Large intestine (tissue), 3 donors: ENCODE data around the gene GPR32. TPM values are rescaled to one million over a fixed set of nuclear protein-coding genes. Genes with fewer than 3 reads are reported as not detected.

Experiments
- DNase-seq, 2 donors: peaks; one replicate each; pipeline versions ENCODE4 v3.0.0 to v3.0.0-alpha.2; 2013
- H3K27ac ChIP-seq: one replicate; pipeline ENCODE4 v1.5.1; 2013; ENCODE audit warnings: low read length
- H3K27me3 ChIP-seq: 2 replicates; pipeline ENCODE4 v1.6.1; 2013; ENCODE audit warnings: low read length; ENCODE audit not compliant: control insufficient read depth, insufficient read depth
- H3K36me3 ChIP-seq: 2 replicates; pipeline ENCODE4 v1.6.1; 2013; ENCODE audit warnings: low read length; ENCODE audit not compliant: control insufficient read depth, insufficient read depth
- H3K4me1 ChIP-seq: one replicate; pipeline ENCODE4 v1.6.1; 2013; ENCODE audit warnings: low read length; ENCODE audit not compliant: control insufficient read depth, insufficient read depth
- H3K4me3 ChIP-seq: one replicate; pipeline ENCODE4 v1.5.1; 2013; ENCODE audit warnings: low read length
- H3K9me3 ChIP-seq: one replicate; pipeline ENCODE4 v1.6.1; 2013; ENCODE audit warnings: mild to moderate bottlenecking, low read depth, low read length, moderate library complexity; ENCODE audit not compliant: control insufficient read depth
- WGBS: methylation state at CpG from one replicate; pipeline ENCODE4 v1.1.5; 2013; ENCODE audit warnings: low lambda C conversion rate; ENCODE audit not compliant: insufficient coverage; 5-methylcytosine and 5-hydroxymethylcytosine counted together
- polyA plus RNA-seq: library from polyadenylated mRNA; unstranded; fragments of 120-200 nt; gene quantifications from one replicate; pipeline ENCODE4 v1.2.1, GENCODE V29; 2013

The GPR32 gene
- polyA plus RNA-seq, 1 donor: not detected

GRCh38 chr19:50817941-50818858 lies 47.9 kb downstream of the GPR32 start:
- no CpG with 5 or more reads among the region's 52 CpGs for WGBS
- peak; percentile 49 to 65 for DNase-seq
- Histone ChIP-seq H3K9me3 (peaks cover 5% of the 10 kb centered on the region), H3K4me3 (peak overlapping the region; percentile 33), H3K4me1 (peaks cover 24% of the 10 kb centered on the region), H3K27me3 (peaks cover 38% of the 10 kb centered on the region), H3K27ac (no peak overlapping the region), H3K36me3 (no peaks in the 10 kb centered on the region)

- Histone ChIP-seq H3K4me3 (no peak overlapping the region), H3K9me3 (peaks cover 5% of the 10 kb centered on the region), H3K36me3 (no peaks in the 10 kb centered on the region), H3K27ac (no peak overlapping the region), H3K4me1 (peaks cover 30% of the 10 kb centered on the region), H3K27me3 (peaks cover 38% of the 10 kb centered on the region)
- DNase-seq: peak; percentile 35 to 65
- no CpG with 5 or more reads among the region's 12 CpGs for WGBS
Measured at GRCh38 chr19:50818859-50819472, 48.7 kb downstream of the GPR32 start.

- Histone ChIP-seq H3K36me3 (no peaks in the 10 kb centered on the region), H3K4me1 (peaks cover 31% of the 10 kb centered on the region), H3K4me3 (no peak overlapping the region), H3K27ac (no peak overlapping the region), H3K9me3 (peaks cover 5% of the 10 kb centered on the region), H3K27me3 (peaks cover 38% of the 10 kb centered on the region)
- WGBS: no CpG with 5 or more reads among the region's 8 CpGs
- no peak for DNase-seq
Measured at GRCh38 chr19:50819636-50820035, 49.4 kb downstream of the GPR32 start.

- peak in 1 of 2 donors; percentile 51 for DNase-seq
- H3K27me3 ChIP-seq: peaks cover 38% of the 10 kb centered on the region
- 0% methylated on average over 4 of the region's 15 CpGs for WGBS
Measured at GRCh38 chr19:50820086-50820485, 49.8 kb downstream of the GPR32 start.

GRCh38 chr19:50820549-50821247 lies 50.4 kb downstream of the GPR32 start:
- Histone ChIP-seq H3K9me3 (peaks cover 5% of the 10 kb centered on the region), H3K27me3 (peaks cover 35% of the 10 kb centered on the region), H3K36me3 (no peaks in the 10 kb centered on the region), H3K4me3 (peak overlapping the region; percentile 10), H3K4me1 (peaks cover 31% of the 10 kb centered on the region), H3K27ac (peak overlapping the region; percentile 29)
- DNase-seq: peak; percentile 62 to 82
- WGBS: 24% methylated on average over 4 of the region's 21 CpGs

More at GRCh38 chr19:50820086-50820485, 49.8 kb downstream of the GPR32 start:
- Histone ChIP-seq H3K27ac (peak overlapping the region; percentile 29), H3K36me3 (no peaks in the 10 kb centered on the region), H3K4me3 (no peak overlapping the region), H3K4me1 (peaks cover 31% of the 10 kb centered on the region), H3K9me3 (peaks cover 5% of the 10 kb centered on the region)

GRCh38 chr19:50821248-50821612 lies 51.0 kb downstream of the GPR32 start:
- WGBS: 43% methylated on average over 2 of the region's 4 CpGs
- Histone ChIP-seq H3K36me3 (no peaks in the 10 kb centered on the region), H3K27ac (peak overlapping the region; percentile 31), H3K9me3 (peaks cover 5% of the 10 kb centered on the region), H3K4me1 (peaks cover 31% of the 10 kb centered on the region), H3K27me3 (peaks cover 35% of the 10 kb centered on the region), H3K4me3 (no peak overlapping the region)
- DNase-seq: no peak

Other genes with a start within 250 kb of the GPR32 start
- gene LRRC4B, start 202.0 kb upstream of the GPR32 start, polyA plus RNA-seq: 6.9 TPM
- 0.93 TPM for gene SYT3, start 130.6 kb upstream of the GPR32 start, polyA plus RNA-seq
- gene C19orf81, start 121.0 kb upstream of the GPR32 start, polyA plus RNA-seq: 0.46 TPM
- 3.2 TPM for gene SHANK1, start 50.7 kb upstream of the GPR32 start, polyA plus RNA-seq
- 14.6 TPM for gene CLEC11A, start 47.1 kb upstream of the GPR32 start, polyA plus RNA-seq
- 0.09 TPM for gene ACP4, start 20.0 kb downstream of the GPR32 start, polyA plus RNA-seq
- gene KLK1, start 53.3 kb downstream of the GPR32 start, polyA plus RNA-seq: 23.1 TPM
- 0.10 TPM for gene KLK15, start 63.1 kb downstream of the GPR32 start, polyA plus RNA-seq
- gene KLK3, start 84.5 kb downstream of the GPR32 start, polyA plus RNA-seq: 0.90 TPM
- 0.15 TPM for gene KLK2, start 103.0 kb downstream of the GPR32 start, polyA plus RNA-seq
- gene KLK4, start 140.9 kb downstream of the GPR32 start, polyA plus RNA-seq: not detected
- 1.6 TPM for gene KLK5, start 182.6 kb downstream of the GPR32 start, polyA plus RNA-seq
- gene KLK6, start 199.1 kb downstream of the GPR32 start, polyA plus RNA-seq: 0.58 TPM
- gene KLK7, start 213.5 kb downstream of the GPR32 start, polyA plus RNA-seq: 0.42 TPM
- gene KLK8, start 231.1 kb downstream of the GPR32 start, polyA plus RNA-seq: 0.79 TPM
- 2.3 TPM for gene KLK10, start 249.2 kb downstream of the GPR32 start, polyA plus RNA-seq